Measurements from ENCODE around the gene ITGB3BP. TPM values are rescaled to one million over a fixed set of nuclear protein-coding genes. Genes with fewer than 3 reads are reported as not detected.

The ITGB3BP gene
- total and polyA plus RNA-seq, 2 of the 8 experiments (the other 6 are each of a cell fraction or from before 2014, with no cell fraction given): 17.6 to 49.1 TPM

GRCh38 chr1:63428815-63429214 lies 94.2 kb downstream of the ITGB3BP start (continued):
- TF ChIP-seq RAD21 (IDR thresholded peaks at IDR 0.05 in 1 of 2, conservative IDR thresholded peaks at IDR 0.05 in 1 of 2; ENCODE audit: low read depth in 2 of 2, low read length in 2 of 2): no peak

Data from H1 (cell line).